Measurements from ENCODE around the gene TJP1. TPM values are rescaled to one million over a fixed set of nuclear protein-coding genes. Genes with fewer than 3 reads are reported as not detected.

TJP1 gene
- total RNA-seq, 2 donors from 2014 or later: 131 to 145 TPM

DNA sequence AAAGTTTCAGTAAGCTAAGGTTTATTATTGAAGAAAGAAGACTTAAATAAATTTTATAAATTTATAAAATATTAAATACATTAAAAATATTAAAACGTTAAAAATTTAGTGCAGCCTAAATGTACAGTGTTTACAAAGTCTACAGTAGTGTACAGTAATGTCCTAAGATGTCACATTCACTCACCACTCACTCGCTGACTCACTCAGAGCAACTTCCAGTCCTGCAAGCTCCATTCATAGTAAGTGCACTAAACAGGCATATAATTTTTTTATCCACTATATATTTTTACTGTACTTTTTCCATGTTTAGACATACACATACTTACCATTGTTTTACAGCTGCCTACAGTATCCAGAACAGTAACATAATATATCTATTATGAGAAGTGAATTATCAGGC lies 51.5 kb downstream of the TJP1 start:
- 96 to 100% methylated on average over 1 of the region's 2 CpGs for WGBS, 2 experiments (ENCODE audit: insufficient coverage in 1 of 2, insufficient read length in 1 of 2)

DNA sequence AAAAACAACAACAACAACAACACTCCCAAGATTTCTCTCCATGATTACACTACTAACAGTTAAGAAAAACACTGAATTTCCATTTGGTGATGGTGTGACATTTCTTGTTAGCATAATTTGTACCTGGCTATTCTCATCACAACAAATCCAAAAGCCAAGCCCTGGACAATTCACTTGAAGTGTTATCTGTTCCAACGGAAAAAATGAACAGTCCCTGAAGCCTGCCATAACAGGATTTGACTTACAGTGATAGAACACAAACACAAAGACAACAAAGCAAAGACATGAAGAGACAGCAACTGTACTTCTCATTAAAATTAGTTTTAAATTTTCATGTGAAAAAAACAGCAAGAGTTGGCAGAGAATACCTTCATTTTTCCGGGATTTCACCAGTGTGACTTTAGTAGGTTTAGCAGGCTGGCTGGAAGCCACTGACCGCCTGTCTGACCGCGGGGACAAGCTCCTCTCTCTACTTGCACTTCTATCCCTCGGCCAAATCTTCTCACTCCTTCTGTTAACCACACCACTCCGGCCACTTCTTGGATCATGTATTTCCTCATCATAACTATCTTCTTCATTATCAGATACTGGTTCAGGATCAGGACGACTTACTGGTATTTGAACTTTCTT lies 56.3 kb downstream of the TJP1 start:
- H3K36me3 ChIP-seq (ENCODE audit: control insufficient read depth, insufficient read depth, low read length): peaks cover 91% of the 10 kb centered on the region
- Mint-ChIP-seq H3K27me3 (ENCODE audit: insufficient read depth) (no peaks in the 10 kb centered on the region), H3K27ac (peak overlapping the region; percentile 66), H3K4me3 (no peak overlapping the region), H3K9me3 (no peaks in the 10 kb centered on the region), H3K4me1 (peaks cover 22% of the 10 kb centered on the region), H3K36me3 (ENCODE audit: low read depth) (peaks cover 67% of the 10 kb centered on the region)
- no peaks in the 10 kb centered on the region for H3K9me3 ChIP-seq (ENCODE audit: control insufficient read depth, low read length)
- 81 to 98% methylated on average over 6 to 8 of the region's 8 CpGs for WGBS, 2 experiments (ENCODE audit: insufficient coverage in 1 of 2, insufficient read length in 1 of 2)
- TF ChIP-seq, protein P1, sequence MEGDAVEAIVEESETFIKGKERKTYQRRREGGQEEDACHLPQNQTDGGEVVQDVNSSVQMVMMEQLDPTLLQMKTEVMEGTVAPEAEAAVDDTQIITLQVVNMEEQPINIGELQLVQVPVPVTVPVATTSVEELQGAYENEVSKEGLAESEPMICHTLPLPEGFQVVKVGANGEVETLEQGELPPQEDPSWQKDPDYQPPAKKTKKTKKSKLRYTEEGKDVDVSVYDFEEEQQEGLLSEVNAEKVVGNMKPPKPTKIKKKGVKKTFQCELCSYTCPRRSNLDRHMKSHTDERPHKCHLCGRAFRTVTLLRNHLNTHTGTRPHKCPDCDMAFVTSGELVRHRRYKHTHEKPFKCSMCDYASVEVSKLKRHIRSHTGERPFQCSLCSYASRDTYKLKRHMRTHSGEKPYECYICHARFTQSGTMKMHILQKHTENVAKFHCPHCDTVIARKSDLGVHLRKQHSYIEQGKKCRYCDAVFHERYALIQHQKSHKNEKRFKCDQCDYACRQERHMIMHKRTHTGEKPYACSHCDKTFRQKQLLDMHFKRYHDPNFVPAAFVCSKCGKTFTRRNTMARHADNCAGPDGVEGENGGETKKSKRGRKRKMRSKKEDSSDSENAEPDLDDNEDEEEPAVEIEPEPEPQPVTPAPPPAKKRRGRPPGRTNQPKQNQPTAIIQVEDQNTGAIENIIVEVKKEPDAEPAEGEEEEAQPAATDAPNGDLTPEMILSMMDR (conservative IDR thresholded peaks at IDR 0.05): no peak
- no peak overlapping the region for H3K9ac ChIP-seq (ENCODE audit: extremely low read depth, low read length, poor library complexity, severe bottlenecking)
- H3K4me3 ChIP-seq (ENCODE audit: low read length): no peak overlapping the region
- DNase-seq: no peak
- H3K4me1 ChIP-seq (ENCODE audit: control insufficient read depth, insufficient read depth, low read length): no peaks in the 10 kb centered on the region
- no peaks in the 10 kb centered on the region for H3K27me3 ChIP-seq (ENCODE audit: control insufficient read depth, insufficient read depth, low read length, poor library complexity, severe bottlenecking)
- no peak overlapping the region for H3K27ac ChIP-seq (ENCODE audit: low read depth, low read length)

More for the DNA sequence above, 51.5 kb downstream of the TJP1 start:
- TF ChIP-seq, protein P1 (conservative IDR thresholded peaks at IDR 0.05): no peak
- H3K4me3 Mint-ChIP-seq: no peak overlapping the region
- peaks cover 67% of the 10 kb centered on the region for H3K36me3 ChIP-seq (ENCODE audit: control insufficient read depth, insufficient read depth, low read length)
- no peak overlapping the region for H3K27ac Mint-ChIP-seq
- H3K4me1 ChIP-seq (ENCODE audit: control insufficient read depth, insufficient read depth, low read length): no peaks in the 10 kb centered on the region
- no peak overlapping the region for H3K27ac ChIP-seq (ENCODE audit: low read depth, low read length)
- no peak overlapping the region for H3K4me3 ChIP-seq (ENCODE audit: low read length)
- no peaks in the 10 kb centered on the region for H3K9me3 Mint-ChIP-seq
- DNase-seq: no peak
- H3K27me3 Mint-ChIP-seq (ENCODE audit: insufficient read depth): no peaks in the 10 kb centered on the region
- H3K9ac ChIP-seq (ENCODE audit: extremely low read depth, low read length, poor library complexity, severe bottlenecking): no peak overlapping the region
- no peaks in the 10 kb centered on the region for H3K27me3 ChIP-seq (ENCODE audit: control insufficient read depth, insufficient read depth, low read length, poor library complexity, severe bottlenecking)
- peaks cover 42% of the 10 kb centered on the region for H3K36me3 Mint-ChIP-seq (ENCODE audit: low read depth)
- H3K9me3 ChIP-seq (ENCODE audit: control insufficient read depth, low read length): no peaks in the 10 kb centered on the region
- peaks cover 19% of the 10 kb centered on the region for H3K4me1 Mint-ChIP-seq

DNA sequence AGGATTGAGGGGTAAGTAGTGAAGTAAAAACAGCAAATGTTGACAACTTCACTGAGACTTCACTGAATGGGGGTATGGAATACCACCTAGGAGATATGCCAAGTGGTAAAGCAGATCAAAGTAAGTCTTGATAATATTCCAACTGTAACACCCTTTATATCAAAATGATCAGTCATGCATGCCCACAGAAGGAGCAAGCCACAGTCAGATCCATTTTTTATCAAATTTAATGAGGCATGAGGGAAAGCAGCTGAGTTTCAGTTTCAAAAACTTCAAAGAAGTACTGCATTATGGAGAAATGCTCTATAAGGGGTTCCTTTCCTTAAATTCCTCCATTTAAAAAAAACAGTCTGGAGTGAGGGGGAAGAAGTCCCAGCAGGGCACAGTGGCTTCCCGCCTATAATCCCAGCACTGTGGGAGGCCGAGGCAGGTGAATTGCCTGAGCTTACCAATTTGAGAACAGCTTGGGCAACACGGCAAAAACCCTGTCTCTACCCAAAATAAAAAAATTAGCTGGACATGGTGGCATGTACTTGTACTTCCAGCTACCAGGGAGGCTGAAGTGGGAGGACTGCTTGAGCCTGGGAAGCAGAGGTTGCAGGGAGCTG lies 56.9 kb downstream of the TJP1 start:
- H3K27me3 ChIP-seq (ENCODE audit: control insufficient read depth, insufficient read depth, low read length, poor library complexity, severe bottlenecking): no peaks in the 10 kb centered on the region
- DNase-seq: peak; percentile 63
- H3K27ac Mint-ChIP-seq: peak overlapping the region; percentile 31
- no peaks in the 10 kb centered on the region for H3K27me3 Mint-ChIP-seq (ENCODE audit: insufficient read depth)
- no peak overlapping the region for H3K27ac ChIP-seq (ENCODE audit: low read depth, low read length)
- TF ChIP-seq, protein P1 (conservative IDR thresholded peaks at IDR 0.05): no peak
- H3K4me3 Mint-ChIP-seq: no peak overlapping the region
- no peak overlapping the region for H3K4me3 ChIP-seq (ENCODE audit: low read length)
- peaks cover 22% of the 10 kb centered on the region for H3K4me1 Mint-ChIP-seq
- peaks cover 71% of the 10 kb centered on the region for H3K36me3 Mint-ChIP-seq (ENCODE audit: low read depth)
- H3K36me3 ChIP-seq (ENCODE audit: control insufficient read depth, insufficient read depth, low read length): peaks cover 95% of the 10 kb centered on the region
- no peak overlapping the region for H3K9ac ChIP-seq (ENCODE audit: extremely low read depth, low read length, poor library complexity, severe bottlenecking)
- no peaks in the 10 kb centered on the region for H3K9me3 ChIP-seq (ENCODE audit: control insufficient read depth, low read length)
- no peaks in the 10 kb centered on the region for H3K9me3 Mint-ChIP-seq
- WGBS, 2 experiments (ENCODE audit: insufficient coverage in 1 of 2, insufficient read length in 1 of 2): 69 to 95% methylated on average over 3 of the region's 3 CpGs
- no peaks in the 10 kb centered on the region for H3K4me1 ChIP-seq (ENCODE audit: control insufficient read depth, insufficient read depth, low read length)
